ENCODE data around the gene SLC35F3. TPM values are rescaled to one million over a fixed set of nuclear protein-coding genes. Genes with fewer than 3 reads are reported as not detected.
A peak's percentile ranks its signal among the peaks of the same experiment; 100 is the strongest.
"Not testable (repeated sequence)": the region's sequence is repeated elsewhere in the genome, so short reads cannot be mapped to it uniquely, and the experiment has no call there.

The SLC35F3 gene
- total and polyA plus RNA-seq, 9 donors, result 0.04 to 0.69 (median 0.17) TPM; not detected in 3

- Histone ChIP-seq H3K9me3 (no peaks in the 10 kb centered on the region), H3K27ac (no peak overlapping the region), H3K36me3 (no peaks in the 10 kb centered on the region), H3K27me3 (no peaks in the 10 kb centered on the region), H3K4me3 (no peak overlapping the region), H3K4me1 (ENCODE audit: insufficient read depth) (no peaks in the 10 kb centered on the region)
- intact Hi-C loops (cut with DNase I), result no loop called here
- DNase-seq, result no peak
- no peak for TF ChIP-seq POLR2A (IDR thresholded peaks at IDR 0.05)
- TF ChIP-seq CTCF (IDR thresholded peaks at IDR 0.05), result no peak
- no peak for TF ChIP-seq EP300 (IDR thresholded peaks at IDR 0.05)
- WGBS, 3 donors, result 90 to 100% (median 95%) methylated on average over 1 of the region's 1 CpG
These were observed 440.8 kb downstream of the SLC35F3 start for GRCh38 chr1:234345237-234345636.

GRCh38 chr1:234348964-234349363 lies 444.5 kb downstream of the SLC35F3 start:
- H3K27me3 ChIP-seq, result no peaks in the 10 kb centered on the region
- intact Hi-C loops (cut with DNase I), result no loop called here
- DNase-seq, result no peak
- TF ChIP-seq CTCF (IDR thresholded peaks at IDR 0.05) (no peak), EP300 (IDR thresholded peaks at IDR 0.05) (no peak), POLR2A (IDR thresholded peaks at IDR 0.05) (no peak)
- WGBS, 3 donors, result 58 to 69% (median 62%) methylated on average over 4 of the region's 4 CpGs
- H3K36me3 ChIP-seq, result no peaks in the 10 kb centered on the region
- no peak overlapping the region for H3K4me3 ChIP-seq
- H3K4me1 ChIP-seq (ENCODE audit: insufficient read depth), result no peaks in the 10 kb centered on the region
- no peak overlapping the region for H3K27ac ChIP-seq
- H3K9me3 ChIP-seq, result no peaks in the 10 kb centered on the region

- no peaks in the 10 kb centered on the region for H3K9me3 ChIP-seq
- H3K4me1 ChIP-seq (ENCODE audit: insufficient read depth), result no peaks in the 10 kb centered on the region
- intact Hi-C loops (cut with DNase I), result no loop called here
- H3K36me3 ChIP-seq, result no peaks in the 10 kb centered on the region
- H3K27ac ChIP-seq, result no peak overlapping the region
- H3K4me3 ChIP-seq, result no peak overlapping the region
- 74 to 85% (median 78%) methylated on average over 3 of the region's 3 CpGs for WGBS, 3 donors
- no peaks in the 10 kb centered on the region for H3K27me3 ChIP-seq
- DNase-seq, result no peak
- TF ChIP-seq POLR2A (IDR thresholded peaks at IDR 0.05) (no peak), CTCF (IDR thresholded peaks at IDR 0.05) (no peak), EP300 (IDR thresholded peaks at IDR 0.05) (no peak)
These were observed 451.5 kb downstream of the SLC35F3 start for GRCh38 chr1:234355782-234356510.

GRCh38 chr1:234356615-234357269 lies 452.3 kb downstream of the SLC35F3 start:
- peak overlapping the region; percentile 11 for H3K4me3 ChIP-seq
- H3K9me3 ChIP-seq; H3K27me3 ChIP-seq; H3K36me3 ChIP-seq; H3K27ac ChIP-seq; H3K4me1 ChIP-seq (ENCODE audit: insufficient read depth); intact Hi-C loops (cut with DNase I): not testable (repeated sequence)
- 54 to 62% (median 58%) methylated on average over 35 of the region's 35 CpGs for WGBS, 3 donors
- peak in 3 of 5 donors; percentile 15 to 54 (median 37) for DNase-seq

GRCh38 chr1:234357831-234358230 lies 453.4 kb downstream of the SLC35F3 start:
- H3K4me3 ChIP-seq, result no peak overlapping the region
- no peaks in the 10 kb centered on the region for H3K4me1 ChIP-seq (ENCODE audit: insufficient read depth)
- no peak overlapping the region for H3K27ac ChIP-seq
- no peak for DNase-seq
- no peaks in the 10 kb centered on the region for H3K27me3 ChIP-seq
- H3K36me3 ChIP-seq, result no peaks in the 10 kb centered on the region
- TF ChIP-seq CTCF (IDR thresholded peaks at IDR 0.05) (no peak), POLR2A (IDR thresholded peaks at IDR 0.05) (no peak), EP300 (IDR thresholded peaks at IDR 0.05) (no peak)
- H3K9me3 ChIP-seq, result no peaks in the 10 kb centered on the region
- intact Hi-C loops (cut with DNase I), result no loop called here

All from ovary (tissue), 9 donors.